ENCODE data around the gene PSORS1C2.
"Not testable (repeated sequence)": the region's sequence is repeated elsewhere in the genome, so short reads cannot be mapped to it uniquely, and the experiment has no call there.

Gene PSORS1C2

DNA sequence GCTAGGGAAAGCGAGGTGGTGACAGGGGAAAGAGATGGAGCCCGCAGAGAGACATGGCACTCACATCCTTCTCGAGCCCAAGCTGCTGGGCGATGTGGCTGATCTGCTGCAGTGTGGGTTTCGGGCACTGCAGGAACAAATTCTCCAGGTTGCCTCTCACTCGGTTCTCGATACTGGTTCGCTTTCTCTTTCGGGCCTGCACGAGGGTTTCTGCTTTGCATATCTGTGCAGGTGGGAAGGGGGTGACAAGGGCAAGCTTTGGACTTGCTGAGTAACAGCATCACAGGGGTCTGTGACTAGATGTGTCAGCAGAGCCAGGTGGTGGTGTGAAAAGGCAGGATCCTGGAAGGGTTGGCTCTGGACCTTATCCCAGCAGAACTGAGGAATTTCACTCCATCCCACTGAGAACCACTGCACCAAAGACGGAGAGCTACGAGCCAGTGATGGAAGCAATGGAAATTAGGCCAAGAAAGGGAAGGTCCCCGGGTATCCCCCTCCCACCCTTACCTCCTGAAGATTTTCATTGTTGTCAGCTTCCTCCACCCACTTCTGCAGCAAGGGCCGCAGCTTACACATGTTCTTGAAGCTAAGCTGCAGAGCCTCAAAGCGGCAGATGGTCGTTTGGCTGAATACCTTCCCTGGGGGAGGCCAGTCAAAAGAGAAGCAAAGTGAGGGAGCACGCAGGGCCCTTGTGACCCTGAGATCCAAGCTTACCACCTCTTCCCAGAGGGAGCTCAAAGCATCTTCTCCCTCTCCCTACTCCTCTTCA, 26.4 kb upstream of the PSORS1C2 start:
- DNase-seq = not testable (repeated sequence)

DNA sequence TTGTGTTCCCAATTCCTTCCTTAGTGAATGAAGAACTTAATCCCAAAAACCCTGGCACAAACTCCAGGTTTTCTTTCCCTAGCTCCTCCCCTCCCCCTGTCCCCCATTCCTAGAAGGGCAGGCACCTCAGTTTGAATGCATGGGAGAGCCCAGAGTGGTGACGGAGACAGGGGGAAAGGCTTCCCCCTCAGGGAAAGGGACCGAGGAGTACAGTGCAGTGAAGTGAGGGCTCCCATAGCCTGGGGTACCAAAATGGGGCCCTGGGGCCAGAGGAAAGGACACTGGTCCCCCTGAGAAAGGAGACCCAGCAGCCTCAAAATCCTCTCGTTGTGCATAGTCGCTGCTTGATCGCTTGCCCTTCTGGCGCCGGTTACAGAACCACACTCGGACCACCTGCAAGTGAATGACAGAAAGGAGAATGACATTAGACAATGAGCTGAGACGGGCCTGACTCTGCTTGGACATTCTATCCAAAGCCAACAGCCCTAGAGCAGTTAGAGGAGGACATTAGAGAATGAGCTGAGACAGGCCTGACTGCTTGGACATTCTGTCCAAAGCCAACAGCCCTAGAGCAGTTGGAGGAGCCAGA, 25.7 kb upstream of the PSORS1C2 start:
- DNase-seq = not testable (repeated sequence)

DNA sequence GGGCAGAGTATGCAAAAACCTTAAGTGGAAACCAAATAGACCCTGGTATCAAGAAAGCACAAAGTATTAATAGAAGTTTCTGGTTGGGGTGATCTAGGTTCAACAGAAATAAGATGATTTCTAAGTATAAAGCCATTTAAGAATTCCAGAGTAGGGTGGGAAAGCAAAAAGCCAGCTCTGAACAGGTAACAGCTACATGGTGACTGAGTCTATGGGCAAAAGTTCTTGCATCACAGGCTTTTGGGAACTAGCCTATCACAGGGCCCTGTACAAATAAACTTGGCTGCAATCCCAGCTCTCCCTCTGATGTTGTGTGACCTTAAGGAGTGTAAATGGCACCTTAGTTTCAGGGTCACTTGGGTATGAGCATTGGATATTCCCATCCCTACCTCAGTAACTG, 25.1 kb upstream of the PSORS1C2 start:
- DNase-seq = peak; percentile 15

- no peak for DNase-seq
These were observed 23.7 kb upstream of the PSORS1C2 start for GRCh38 chr6:31162463-31163165.

GRCh38 chr6:31161216-31162126, 22.6 kb upstream of the PSORS1C2 start:
- no peak for DNase-seq

- peak; percentile 49 for DNase-seq
These were observed 20.3 kb upstream of the PSORS1C2 start for GRCh38 chr6:31158863-31159855.

DNA sequence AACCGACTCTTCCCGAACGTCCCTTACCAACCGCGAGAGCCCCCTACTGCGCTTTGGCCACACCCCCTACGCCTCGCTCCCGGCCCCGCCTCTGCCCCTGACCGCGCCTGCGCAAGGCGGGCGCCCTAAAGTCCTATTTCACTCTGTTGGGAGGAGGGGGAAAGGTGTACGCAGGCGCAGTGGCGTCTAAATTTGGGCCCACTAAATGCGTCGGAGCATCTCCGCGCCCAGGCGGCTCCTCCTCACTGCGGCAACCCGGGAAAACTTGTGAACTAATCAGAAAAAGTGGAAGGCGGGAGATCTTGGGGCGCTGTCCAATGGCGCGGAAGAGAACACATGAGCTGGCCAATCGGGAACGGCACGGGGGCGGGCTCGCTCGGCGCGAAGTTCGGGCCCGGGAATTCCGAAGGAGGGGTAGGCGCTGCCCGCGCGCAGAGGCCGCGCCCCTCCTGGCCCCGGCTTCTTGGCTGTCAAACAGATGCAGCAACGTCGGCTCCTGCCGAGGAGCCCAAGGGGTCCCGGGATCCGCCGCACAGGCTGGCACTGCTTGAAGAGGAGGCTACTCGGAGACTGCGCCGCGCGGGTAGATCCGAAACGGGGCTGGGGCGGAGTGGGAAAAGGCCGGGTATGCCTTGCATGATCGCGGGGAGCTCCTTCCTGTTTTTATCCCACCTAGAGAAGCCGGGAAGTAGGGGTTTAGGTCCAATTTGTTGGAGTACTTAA, 19.4 kb upstream of the PSORS1C2 start, which contains the start of gene TCF19:
Gene TCF19 (plus strand): TSS at position 450 of the 723 bp plus-strand sequence. CDS start 881 bp downstream, outside the sequence.
- DNase-seq = peak; percentile 100

DNA sequence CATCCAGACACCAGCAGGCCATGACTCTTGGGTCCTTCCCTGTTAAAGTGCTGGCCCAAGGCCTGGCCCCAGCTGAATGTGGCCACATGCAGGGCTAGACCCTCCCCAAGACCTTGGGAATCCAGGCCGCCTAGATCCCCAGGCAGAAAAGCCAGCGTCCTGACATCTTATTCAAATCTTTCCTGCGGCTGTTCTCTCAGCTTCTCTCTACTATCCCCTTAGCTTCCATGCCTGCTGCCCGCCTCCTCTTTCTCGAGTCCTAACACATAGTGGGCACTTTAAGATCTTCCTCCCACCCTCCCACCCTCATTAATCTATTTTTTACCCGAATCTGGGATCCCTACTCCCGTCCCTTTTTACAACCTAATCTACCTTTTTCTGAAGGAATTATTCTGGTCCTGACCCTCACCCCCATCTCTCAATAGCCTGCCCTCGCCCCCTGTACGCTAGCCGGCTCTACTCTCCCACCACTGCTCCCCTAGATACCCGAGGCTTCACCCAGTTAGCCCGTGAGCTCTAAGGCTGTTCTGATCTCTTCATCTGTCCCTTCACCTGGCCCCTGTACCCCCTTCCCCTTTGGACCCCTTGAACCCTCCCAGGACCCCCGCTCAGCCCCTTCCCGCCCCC, 18.8 kb upstream of the PSORS1C2 start, which contains the start of gene CCHCR1:
Gene CCHCR1 (minus strand): TSS at position 290 of the 627 bp plus-strand sequence. CDS start 202 bp downstream, at position 88.
- DNase-seq = no peak

GRCh38 chr6:31156641-31157040, 17.8 kb upstream of the PSORS1C2 start:
- no peak for DNase-seq

DNA sequence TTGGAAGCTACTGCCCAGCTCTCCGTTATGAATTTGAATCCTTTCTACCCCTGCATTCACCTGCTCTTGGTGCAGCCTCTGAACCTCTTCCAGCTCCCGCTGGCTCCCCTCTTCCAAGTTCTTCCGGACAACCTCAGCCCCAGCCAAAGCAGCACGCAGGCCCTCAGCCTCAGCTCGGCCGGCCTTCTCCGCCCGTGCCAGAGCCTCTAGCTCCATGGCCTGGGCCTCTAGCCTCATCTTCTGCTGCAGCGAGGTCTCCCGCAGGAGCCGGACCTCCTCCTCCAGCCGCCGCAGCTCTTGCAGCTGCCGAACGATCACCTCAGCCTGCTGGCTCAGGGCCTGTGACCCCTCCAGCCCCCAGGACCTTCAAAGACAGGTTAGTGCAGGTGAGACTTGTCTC, 15.6 kb upstream of the PSORS1C2 start:
- no peak for DNase-seq

- no peak for DNase-seq
These were observed 13.9 kb upstream of the PSORS1C2 start for GRCh38 chr6:31152781-31153180.

GRCh38 chr6:31149827-31150447, 11.1 kb upstream of the PSORS1C2 start:
- DNase-seq = no peak

DNA sequence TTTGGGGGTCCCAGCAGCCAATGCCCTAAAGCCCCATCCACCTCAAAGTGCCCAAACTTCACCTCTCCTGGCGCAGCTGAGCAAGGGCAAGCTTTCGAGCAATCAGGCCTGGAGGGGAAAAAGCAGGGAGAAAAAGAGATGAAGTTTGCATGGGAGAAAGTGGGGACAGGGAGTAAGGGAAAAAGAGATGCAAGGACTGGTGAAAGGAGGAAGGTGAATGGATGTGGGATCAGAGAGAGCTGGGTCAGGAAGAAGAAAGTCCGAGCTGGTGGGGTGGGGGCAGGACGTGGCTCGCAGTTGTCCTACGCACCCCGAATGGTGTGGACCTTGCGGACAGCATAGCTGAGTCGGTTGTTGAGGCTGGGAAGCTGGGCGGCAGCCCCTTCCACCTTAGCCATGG, 6.5 kb upstream of the PSORS1C2 start:
- no peak for DNase-seq

DNA sequence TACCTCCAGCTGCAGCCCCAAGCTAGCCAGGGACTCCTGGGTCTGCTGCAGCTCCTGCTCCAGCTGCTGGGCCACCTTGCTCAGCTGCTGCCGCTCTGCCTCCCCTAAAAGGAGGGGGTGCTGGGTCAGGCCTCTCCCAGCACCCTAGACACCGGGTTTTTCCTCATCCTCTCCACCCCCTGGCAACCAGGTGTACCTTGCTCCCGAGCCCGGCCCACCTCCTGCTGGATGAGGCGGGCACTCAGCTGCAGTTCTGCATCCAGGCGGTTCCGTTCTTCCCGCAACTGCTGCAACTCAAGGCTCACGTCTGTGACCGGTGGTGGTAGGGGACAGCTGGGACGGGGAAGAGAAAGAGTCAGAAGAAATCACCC, 6.1 kb upstream of the PSORS1C2 start:
- DNase-seq = no peak

DNA sequence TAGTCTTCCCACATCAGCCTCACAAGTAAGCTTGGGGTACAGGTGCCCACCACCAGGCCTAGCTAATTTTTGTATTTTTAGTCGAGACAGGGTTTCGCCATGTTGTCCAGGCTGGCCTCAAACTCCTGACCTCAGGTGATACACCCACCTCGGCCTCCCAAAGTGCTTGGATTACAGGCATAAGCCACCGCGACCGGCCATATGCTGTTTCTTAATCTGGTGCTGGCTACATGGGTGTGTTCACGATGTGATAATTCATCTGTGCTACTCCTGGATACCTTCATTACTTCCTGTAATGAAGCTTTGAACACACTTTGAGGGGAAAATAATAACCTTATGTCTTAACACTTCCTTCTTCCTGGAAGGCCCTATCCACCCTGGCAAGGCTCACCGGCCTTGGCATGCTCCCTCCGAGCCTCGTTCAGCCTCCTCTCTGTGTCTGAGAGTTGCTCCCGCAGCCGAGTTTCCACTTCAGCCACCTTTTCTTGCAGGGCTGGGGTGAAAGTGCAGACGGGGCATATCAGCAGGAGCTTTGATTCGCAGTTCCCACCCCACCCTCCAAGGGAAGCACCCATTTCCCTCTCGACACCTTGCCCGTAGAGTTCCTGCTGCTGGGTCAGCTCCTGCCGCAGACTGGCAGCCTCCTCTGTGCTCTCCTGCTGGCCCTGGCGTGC, 5.6 kb upstream of the PSORS1C2 start:
- DNase-seq = no peak

DNA sequence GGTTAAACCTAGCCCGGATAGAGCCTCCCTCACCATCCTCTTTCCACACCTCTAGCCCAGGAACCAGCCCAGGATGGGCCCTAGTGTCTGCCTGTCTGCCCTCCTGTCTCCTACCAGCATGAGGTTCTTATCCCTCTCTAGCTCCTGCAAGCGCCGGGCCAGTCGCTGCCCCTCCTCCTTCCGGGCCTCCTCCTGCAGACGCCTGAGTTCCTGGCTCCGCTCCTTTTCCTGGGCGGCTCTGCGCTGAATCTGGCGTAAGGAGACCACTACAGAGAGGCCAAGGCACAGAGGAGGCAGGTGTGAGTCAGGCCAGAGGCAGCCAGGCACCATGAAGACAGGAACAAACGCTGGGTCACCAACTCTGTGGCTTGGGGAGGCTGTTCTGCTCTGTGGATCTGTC, 4.3 kb upstream of the PSORS1C2 start:
- DNase-seq = no peak

- no peak for DNase-seq
These were observed 3.5 kb upstream of the PSORS1C2 start for GRCh38 chr6:31142361-31142761.

DNA sequence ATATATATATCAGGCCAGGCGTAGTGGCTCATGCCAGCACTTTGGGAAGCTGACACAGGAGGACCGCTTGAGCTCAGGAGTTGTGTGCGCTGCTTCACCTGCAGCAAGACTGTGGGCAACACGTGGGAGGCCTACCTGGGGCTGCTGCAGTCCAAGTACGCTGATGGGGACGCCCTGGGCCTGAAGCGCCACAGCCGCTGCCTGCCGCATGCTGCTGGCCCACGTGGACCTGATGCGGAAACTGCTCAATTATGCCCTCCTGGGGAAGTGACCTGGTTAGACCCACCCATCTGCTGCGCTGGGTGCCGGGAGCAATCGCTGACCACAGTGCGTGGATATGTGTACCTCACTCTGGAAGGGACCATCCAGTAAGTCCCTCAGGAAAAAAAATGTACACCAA, 1.8 kb upstream of the PSORS1C2 start:
- DNase-seq = no peak

DNA sequence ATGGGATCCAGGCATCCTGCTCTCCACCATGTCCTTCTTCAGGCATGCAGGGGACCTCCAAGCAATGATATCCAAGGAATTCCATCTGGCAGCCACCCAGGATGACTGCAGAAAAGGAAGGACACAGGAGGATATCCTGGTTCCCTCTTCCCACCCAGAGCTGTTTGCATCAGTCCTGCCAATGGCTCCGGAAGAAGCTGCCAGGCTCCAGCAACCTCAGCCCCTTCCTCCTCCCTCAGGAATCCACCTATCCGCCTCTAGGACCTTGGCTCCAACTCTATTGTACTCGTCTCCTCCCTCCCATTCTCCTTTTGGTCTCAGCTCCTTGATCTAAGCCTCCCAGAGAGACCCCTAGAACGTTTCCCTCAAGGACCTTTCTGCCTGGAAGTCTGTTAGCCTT, 733 bp upstream of the PSORS1C2 start:
- DNase-seq = no peak

Data from OCI-M1 (cell line).